ENCODE results near the gene AP1G2. TPM values are rescaled to one million over a fixed set of nuclear protein-coding genes. Genes with fewer than 3 reads are reported as not detected.
"Not testable (repeated sequence)": the region's sequence is repeated elsewhere in the genome, so short reads cannot be mapped to it uniquely, and the experiment has no call there.

AP1G2 gene
- total RNA-seq, 2 donors from 2014 or later, result 150 to 237 TPM

DNA sequence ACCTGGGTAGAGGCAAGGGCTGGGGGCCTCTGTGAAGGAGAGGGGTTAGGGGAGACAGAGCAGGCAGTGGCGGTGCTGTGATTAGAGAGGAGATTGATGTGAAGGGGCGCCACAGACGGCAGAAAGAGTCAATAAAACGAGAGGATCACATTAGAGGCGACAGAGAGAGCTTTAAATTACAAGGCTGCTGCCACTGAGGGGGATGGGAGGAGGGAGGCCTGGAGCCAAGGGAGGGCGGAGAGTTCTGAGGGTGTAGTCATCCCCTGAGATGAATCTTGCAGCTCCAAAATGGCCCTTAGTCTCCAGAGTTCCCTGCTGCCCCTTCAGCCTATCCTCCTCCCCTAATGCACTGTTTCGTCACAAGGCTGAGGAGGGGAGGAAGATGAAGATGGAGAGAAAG, 28.8 kb downstream of the AP1G2 start:
- DNase-seq (no peak), ATAC-seq (no peak)
- TF ChIP-seq CTCF (IDR thresholded peaks at IDR 0.05), result no peak
- TF ChIP-seq POLR2A (IDR thresholded peaks at IDR 0.05), result no peak
- no peak overlapping the region for H3K27ac ChIP-seq
- no peaks in the 10 kb centered on the region for H3K9me3 ChIP-seq
- intact Hi-C loops (cut with DNase I), result no loop called here
- H3K4me1 ChIP-seq, result no peaks in the 10 kb centered on the region
- H3K36me3 ChIP-seq (replicated peaks in 1 of 2; ENCODE audit: insufficient read depth in 1 of 2, low read depth in 2 of 2), result no peaks in the 10 kb centered on the region
- no peak overlapping the region for H3K4me3 ChIP-seq
- 52 to 55% methylated on average over 7 of the region's 7 CpGs for WGBS, 2 donors
- no peaks in the 10 kb centered on the region for H3K27me3 ChIP-seq

- ATAC-seq (no peak), DNase-seq (no peak)
- WGBS, 2 donors, result 76 to 78% methylated on average over 10 of the region's 10 CpGs
- H3K27ac ChIP-seq, result no peak overlapping the region
- H3K27me3 ChIP-seq, result no peaks in the 10 kb centered on the region
- no peak overlapping the region for H3K4me3 ChIP-seq
- intact Hi-C loops (cut with DNase I), result no loop called here
- no peaks in the 10 kb centered on the region for H3K4me1 ChIP-seq
- TF ChIP-seq POLR2A (IDR thresholded peaks at IDR 0.05) (no peak), CTCF (IDR thresholded peaks at IDR 0.05) (no peak)
- no peaks in the 10 kb centered on the region for H3K9me3 ChIP-seq
- no peaks in the 10 kb centered on the region for H3K36me3 ChIP-seq (replicated peaks in 1 of 2; ENCODE audit: insufficient read depth in 1 of 2, low read depth in 2 of 2)
Measured at GRCh38 chr14:23538050-23538718, 29.4 kb downstream of the AP1G2 start.

- intact Hi-C loops (cut with DNase I), result no loop called here
- Histone ChIP-seq H3K4me3 (no peak overlapping the region), H3K27ac (no peak overlapping the region), H3K4me1 (no peaks in the 10 kb centered on the region), H3K36me3 (replicated peaks in 1 of 2; ENCODE audit: insufficient read depth in 1 of 2, low read depth in 2 of 2) (no peaks in the 10 kb centered on the region), H3K9me3 (no peaks in the 10 kb centered on the region), H3K27me3 (no peaks in the 10 kb centered on the region)
- no peak for TF ChIP-seq POLR2A (IDR thresholded peaks at IDR 0.05)
- 67 to 74% methylated on average over 7 to 13 of the region's 13 CpGs for WGBS, 2 donors
- no peak for DNase-seq
- no peak for ATAC-seq
Measured at GRCh38 chr14:23537351-23538049, 30.1 kb downstream of the AP1G2 start.

DNA sequence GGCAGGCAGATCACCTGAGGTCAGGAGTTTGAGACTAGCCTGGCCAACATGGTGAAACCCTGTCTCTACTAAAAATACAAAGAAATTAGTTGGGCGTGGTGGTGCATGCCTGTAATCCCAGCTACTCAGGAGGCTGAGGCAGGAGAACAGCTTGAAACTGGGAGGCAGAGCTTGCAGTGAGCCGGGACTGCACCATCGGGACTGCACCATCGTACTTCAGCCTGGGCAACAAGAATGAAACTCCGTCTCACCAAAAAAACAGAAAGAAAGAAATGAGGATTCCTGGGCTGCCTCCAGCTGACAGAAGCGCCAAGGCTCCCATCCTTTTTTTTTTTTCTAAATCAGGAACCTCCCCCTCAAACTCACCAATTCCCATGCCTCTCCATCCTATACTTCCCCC, 30.7 kb downstream of the AP1G2 start:
- intact Hi-C loops (cut with DNase I); ATAC-seq; H3K27me3 ChIP-seq; H3K27ac ChIP-seq; H3K4me3 ChIP-seq; H3K9me3 ChIP-seq; H3K36me3 ChIP-seq (replicated peaks in 1 of 2; ENCODE audit: insufficient read depth in 1 of 2, low read depth in 2 of 2); DNase-seq; H3K4me1 ChIP-seq: not testable (repeated sequence)
- 82 to 86% methylated on average over 6 of the region's 6 CpGs for WGBS, 2 donors

DNA sequence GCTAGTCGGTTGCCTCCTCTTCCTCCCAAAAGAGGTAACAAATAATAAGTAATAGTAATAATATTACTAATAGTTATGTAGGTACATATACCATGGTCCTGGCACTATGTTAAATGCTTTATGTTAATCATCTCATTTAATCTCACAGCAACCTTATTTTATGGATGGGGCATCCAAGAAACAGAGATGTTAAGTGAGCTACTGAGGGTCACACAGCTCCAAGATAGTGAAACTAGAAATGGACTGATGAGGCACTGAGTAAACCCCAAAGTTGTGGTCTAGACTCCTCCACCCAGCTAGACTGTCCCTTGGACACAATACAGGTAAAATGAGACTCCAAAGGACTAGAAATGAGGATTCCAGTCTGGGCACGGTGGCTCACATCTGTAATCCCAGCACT, 31.1 kb downstream of the AP1G2 start:
- no peak for ATAC-seq
- Histone ChIP-seq H3K9me3 (no peaks in the 10 kb centered on the region), H3K36me3 (replicated peaks in 1 of 2; ENCODE audit: insufficient read depth in 1 of 2, low read depth in 2 of 2) (no peaks in the 10 kb centered on the region), H3K27me3 (no peaks in the 10 kb centered on the region), H3K4me1 (no peaks in the 10 kb centered on the region), H3K4me3 (no peak overlapping the region), H3K27ac (no peak overlapping the region)
- intact Hi-C loops (cut with DNase I), result no loop called here
- DNase-seq, result no peak
- WGBS, 2 donors, result 74 to 84% methylated on average over 2 of the region's 2 CpGs
- TF ChIP-seq POLR2A (IDR thresholded peaks at IDR 0.05) (no peak), CTCF (IDR thresholded peaks at IDR 0.05) (no peak)

GRCh38 chr14:23535943-23536342, 31.6 kb downstream of the AP1G2 start:
- Histone ChIP-seq H3K9me3 (no peaks in the 10 kb centered on the region), H3K36me3 (replicated peaks in 1 of 2; ENCODE audit: insufficient read depth in 1 of 2, low read depth in 2 of 2) (no peaks in the 10 kb centered on the region), H3K4me3 (no peak overlapping the region), H3K27ac (no peak overlapping the region), H3K4me1 (no peaks in the 10 kb centered on the region), H3K27me3 (no peaks in the 10 kb centered on the region)
- TF ChIP-seq POLR2A (IDR thresholded peaks at IDR 0.05), result no peak
- TF ChIP-seq CTCF (IDR thresholded peaks at IDR 0.05), result no peak
- DNase-seq (no peak), ATAC-seq (no peak)
- 68 to 81% methylated on average over 4 of the region's 4 CpGs for WGBS, 2 donors
- intact Hi-C loops (cut with DNase I), result no loop called here

Data from body of pancreas (tissue), 4 donors.